HCT116 (cell line): Measurements from ENCODE around the gene GNG13. TPM values are rescaled to one million over a fixed set of nuclear protein-coding genes. Genes with fewer than 3 reads are reported as not detected.
A peak's percentile ranks its signal among the peaks of the same experiment; 100 is the strongest.

Experiments
- ATAC-seq: fragments of 200-7000 bp; cut with Tn5 transposase; 2 replicates; pipeline ENCODE4 v1.9.1; 2020; ENCODE audit warnings: mild to moderate bottlenecking, moderate library complexity
- BruUV-seq: library from RNA; stranded (reverse); fragments of 400-500 nt; replicated peaks from 2 replicates; lab custom pipeline; 2021; lab: Mats Ljungman, UMichigan
- CTCF ChIA-PET: fragments of 300-600 bp; sonication (Branson Sonifier 250); formaldehyde crosslinking; loops from one replicate; lab custom pipeline; 2021; ENCODE audit warnings: antibody characterized with exemption; lab: Charles Lee
- POLR2A ChIA-PET: fragments of 300-600, 350-600 bp; sonication (Branson Sonifier 250); formaldehyde crosslinking; loops from one replicate; lab custom pipeline; 2021; ENCODE audit warnings: antibody characterized with exemption; lab: Charles Lee
- RAD21 ChIA-PET, 2 experiments: fragments of 300-600 bp; sonication (Branson Sonifier 250); formaldehyde crosslinking; loops; one replicate each; lab custom pipeline; 2023; ENCODE audit warnings: low total read pairs in 2 of 2; ENCODE audit not compliant: uncharacterized antibody in 2 of 2, unreplicated experiment in 2 of 2, low non-redundant PET in 1 of 2; lab: Charles Lee
- DNase-seq: peaks from one replicate; pipeline ENCODE4 v3.0.0-alpha.2; 2010; ENCODE audit warnings: low read depth, low spot score
- H2AFZ ChIP-seq: fragments of 200-600 bp; shearing (Covaris generic), sonication (generic); 2 replicates; pipeline ENCODE4 v1.6.1; 2017; ENCODE audit warnings: low read depth, mixed run types, mixed read lengths, antibody characterized with exemption, low read length; ENCODE audit not compliant: poor library complexity, severe bottlenecking
- H3K27ac ChIP-seq: 2 replicates; pipeline ENCODE4 v1.5.1; 2012; ENCODE audit warnings: low read depth, low read length
- H3K27me3 ChIP-seq: fragments of 200-600 bp; sonication (generic); 2 replicates; pipeline ENCODE4 v1.6.1; 2016; ENCODE audit warnings: mixed run types, low read length, mixed read lengths; ENCODE audit not compliant: insufficient read depth
- H3K36me3 ChIP-seq, 2 experiments: fragments of 200-500 bp in 1 of 2; fragments of 200-600 bp in 1 of 2; sonication (Bioruptor generic) in 1 of 2; sonication (generic) in 1 of 2; 2 replicates each; pipeline versions ENCODE4 v1.5.1 to v1.6.1; 2014 to 2016; ENCODE audit warnings: low read length in 2 of 2, inconsistent platforms in 1 of 2, mixed read lengths in 1 of 2, mixed run types in 1 of 2; ENCODE audit not compliant: insufficient read depth in 2 of 2, control insufficient read depth in 1 of 2
- H3K4me1 ChIP-seq, 2 experiments: fragments of 200-600 bp in 1 of 2; sonication (generic) in 1 of 2; 2 replicates each; pipeline versions ENCODE4 v1.5.1 to v1.6.1; 2012 to 2017; ENCODE audit warnings: low read length in 2 of 2, inconsistent platforms in 1 of 2, mild to moderate bottlenecking in 1 of 2, mixed read lengths in 1 of 2, mixed run types in 1 of 2, moderate library complexity in 1 of 2; ENCODE audit not compliant: insufficient read depth in 2 of 2, control insufficient read depth in 1 of 2
- H3K4me2 ChIP-seq: fragments of 200-600 bp; sonication (generic); 2 replicates; pipeline ENCODE4 v1.6.1; 2017; ENCODE audit warnings: mixed run types, low read length, mixed read lengths
- H3K4me3 ChIP-seq, 2 experiments: fragments of 200-600 bp in 1 of 2; sonication (generic) in 1 of 2; replicated peaks in 1 of 2; 2 replicates each; pipeline ENCODE4 v1.5.1; 2011 to 2016; ENCODE audit warnings: low read length in 2 of 2, control low read depth in 1 of 2, low read depth in 1 of 2, mild to moderate bottlenecking in 1 of 2, mixed read lengths in 1 of 2, mixed run types in 1 of 2
- H3K79me2 ChIP-seq: fragments of 200-600 bp; sonication (generic); 2 replicates; pipeline ENCODE4 v1.6.1; 2017; ENCODE audit warnings: mild to moderate bottlenecking, mixed run types, low read length, moderate library complexity, mixed read lengths; ENCODE audit not compliant: insufficient read depth
- H3K9ac ChIP-seq: fragments of 200-600 bp; sonication (generic); 2 replicates; pipeline ENCODE4 v1.6.1; 2016; ENCODE audit warnings: low read length, mixed read lengths
- H3K9me2 ChIP-seq: fragments of 200-600 bp; sonication (generic), shearing (Covaris generic); 2 replicates; pipeline ENCODE4 v1.6.1; 2017; ENCODE audit warnings: mixed run types, mild to moderate bottlenecking, moderate library complexity; ENCODE audit not compliant: insufficient read depth
- H3K9me3 ChIP-seq, 2 experiments: fragments of 200-500 bp in 1 of 2; fragments of 200-600 bp in 1 of 2; sonication (Bioruptor generic) in 1 of 2; sonication (generic) in 1 of 2; 2 replicates each; pipeline ENCODE4 v1.6.1; 2014 to 2017; ENCODE audit warnings: low read length in 2 of 2, mixed read lengths in 2 of 2, inconsistent platforms in 1 of 2, low read depth in 1 of 2, mild to moderate bottlenecking in 1 of 2, mixed run types in 1 of 2, moderate library complexity in 1 of 2; ENCODE audit not compliant: control insufficient read depth in 1 of 2, insufficient read depth in 1 of 2
- H4K20me1 ChIP-seq: fragments of 200-600 bp; sonication (generic), shearing (Covaris generic); 2 replicates; pipeline ENCODE4 v1.6.1; 2017; ENCODE audit warnings: mixed run types, mild to moderate bottlenecking, moderate library complexity; ENCODE audit not compliant: insufficient read depth
- CEBPB ChIP-seq: IDR thresholded peaks from 2 replicates; pipeline ENCODE4 v1.6.1; 2012; ENCODE audit warnings: low read depth
- EGR1 ChIP-seq: IDR thresholded peaks from 2 replicates; pipeline ENCODE4 v1.6.1; 2012; ENCODE audit warnings: low read depth
- EZH2phosphoT487 ChIP-seq: fragments of 200-600 bp; IDR thresholded peaks from 2 replicates; pipeline ENCODE4 v1.6.1; 2018; ENCODE audit warnings: antibody characterized with exemption, borderline replicate concordance
- FOSL1 ChIP-seq: IDR thresholded peaks from 2 replicates; pipeline ENCODE4 v1.6.1; 2012; ENCODE audit warnings: low read depth
- JUND ChIP-seq: IDR thresholded peaks from 2 replicates; pipeline ENCODE4 v1.6.1; 2012
- POLR2A ChIP-seq: IDR thresholded peaks from 2 replicates; pipeline ENCODE4 v1.7.0; 2011; ENCODE audit warnings: borderline replicate concordance; ENCODE audit not compliant: insufficient read depth, insufficient read length; ENCODE audit errors: extremely low read depth
- POLR2AphosphoS5 ChIP-seq: IDR thresholded peaks from 2 replicates; pipeline ENCODE4 v1.6.1; 2011; ENCODE audit warnings: mild to moderate bottlenecking, low read depth, low read length, moderate library complexity
- RAD21 ChIP-seq: IDR thresholded peaks from 2 replicates; pipeline ENCODE4 v1.6.1; 2012; ENCODE audit warnings: low read depth, mild to moderate bottlenecking
- SIN3A ChIP-seq: IDR thresholded peaks from 2 replicates; pipeline ENCODE4 v1.6.1; 2012; ENCODE audit warnings: low read depth
- SP1 ChIP-seq: IDR thresholded peaks from 2 replicates; pipeline ENCODE4 v1.6.1; 2012; ENCODE audit warnings: low read depth
- SRF ChIP-seq: IDR thresholded peaks from 2 replicates; pipeline ENCODE4 v1.6.1; 2012; ENCODE audit warnings: low read depth
- TCF7L2 ChIP-seq: IDR thresholded peaks from 2 replicates; pipeline ENCODE4 v1.7.0; 2011; ENCODE audit warnings: borderline replicate concordance, inconsistent platforms; ENCODE audit not compliant: insufficient read depth, insufficient read length; ENCODE audit errors: extremely low read depth
- YY1 ChIP-seq: IDR thresholded peaks from 2 replicates; pipeline ENCODE4 v1.6.1; 2011; ENCODE audit warnings: low read length, low read depth, moderate library complexity, mild to moderate bottlenecking; ENCODE audit not compliant: insufficient replicate concordance; ENCODE audit errors: extremely low read depth
- ZFX ChIP-seq: fragments of 450-650 bp; IDR thresholded peaks from 2 replicates; pipeline ENCODE4 v1.6.1; 2017
- ZNF274 ChIP-seq: fragments of 200-500 bp; sonication (Bioruptor generic); IDR thresholded peaks from 2 replicates; pipeline ENCODE4 v1.6.1; 2014; ENCODE audit warnings: mild to moderate bottlenecking, low read depth, low read length, inconsistent platforms
- intact Hi-C: fragments of 100-400 bp; cut with micrococcal nuclease; formaldehyde crosslinking; loops from 2 replicates; pipeline ENCODE4 v1.10.0; 2022
- total RNA-seq: library from RNA; stranded (reverse); gene quantifications from one replicate; pipeline ENCODE4 v1.2.1, GENCODE V29; 2021; ENCODE audit not compliant: unreplicated experiment
- TF ChIP-seq, protein P1 (sequence below): IDR thresholded peaks from 2 replicates; pipeline ENCODE4 v1.6.1; 2011; ENCODE audit warnings: mild to moderate bottlenecking, low read length, moderate library complexity; ENCODE audit not compliant: insufficient replicate concordance; ENCODE audit errors: extremely low read depth
- TF ChIP-seq, protein P2 (sequence below): IDR thresholded peaks from 2 replicates; pipeline ENCODE4 v1.6.1; 2012; ENCODE audit warnings: low read depth
- TF ChIP-seq, protein P3 (sequence below): IDR thresholded peaks from 2 replicates; pipeline ENCODE4 v1.6.1; 2012
- TF ChIP-seq, protein P4 (sequence below), 3 experiments: fragments of 200-600 bp in 1 of 3; sonication (generic) in 1 of 3; IDR thresholded peaks in 2 of 3; conservative IDR thresholded peaks in 1 of 3; 2 replicates each; pipeline ENCODE4 v1.5.1; 2012 to 2017; ENCODE audit warnings: low read depth in 2 of 3, low read length in 2 of 3, antibody characterized with exemption in 1 of 3, borderline replicate concordance in 1 of 3, control low read depth in 1 of 3, mild to moderate bottlenecking in 1 of 3, mixed read lengths in 1 of 3, mixed run types in 1 of 3, moderate library complexity in 1 of 3; ENCODE audit not compliant: insufficient read depth in 1 of 3

The GNG13 gene
- total RNA-seq, 1 experiment from 2014 or later, result not detected

DNA sequence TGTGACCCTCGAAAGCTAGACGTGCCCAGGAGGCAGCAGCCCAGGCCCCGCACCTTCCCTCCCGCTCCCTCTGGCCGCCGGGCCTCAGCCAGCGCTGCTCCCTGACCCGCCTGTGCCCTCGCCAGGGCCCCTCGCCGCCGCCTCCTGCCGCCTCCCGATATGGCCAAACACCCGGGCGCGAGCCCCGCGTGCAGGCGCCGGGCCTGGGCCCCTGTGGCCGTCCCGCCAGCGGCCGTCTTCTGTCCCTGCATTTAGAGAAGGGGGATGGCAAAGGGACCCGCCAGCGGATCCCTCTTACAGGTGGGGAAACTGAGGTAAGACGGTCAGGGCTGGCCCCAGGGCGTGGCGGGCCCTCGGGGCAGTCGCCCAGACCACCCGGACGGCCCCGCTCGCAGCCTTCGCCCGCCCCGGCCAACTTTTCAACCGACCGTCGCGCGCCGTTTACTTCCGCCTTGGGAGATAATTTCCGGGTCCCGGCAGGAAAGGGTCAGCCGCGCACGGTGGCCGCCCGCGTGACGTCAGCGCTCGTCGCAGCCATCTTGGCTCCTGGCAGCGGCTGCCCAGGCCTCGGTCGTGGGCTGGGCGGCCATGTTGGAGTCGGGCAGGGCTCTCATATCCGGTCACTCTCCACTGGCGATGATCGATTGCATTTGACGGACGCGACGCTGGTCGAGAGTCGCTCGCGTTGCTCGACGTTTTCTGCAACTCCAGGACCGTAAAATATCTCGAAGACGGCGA lies 7.0 kb upstream of the GNG13 start:
- H3K9ac ChIP-seq, result peak overlapping the region; percentile 86
- peak overlapping the region; percentile 99 for H3K27ac ChIP-seq
- peaks cover 10% of the 10 kb centered on the region; the same call in 1 of the 2 replicates for H3K79me2 ChIP-seq
- H4K20me1 ChIP-seq, result no peaks in the 10 kb centered on the region
- peak overlapping the region; percentile 73 for H2AFZ ChIP-seq
- no peaks in the 10 kb centered on the region for H3K9me2 ChIP-seq
- H3K4me1 ChIP-seq, result peaks cover 4 to 18% of the 10 kb centered on the region in 2 experiments; a peak in 3 of 4 replicates
- intact Hi-C loops, result no loop called here
- peak overlapping the region; percentile 93 for H3K4me2 ChIP-seq
- no peaks in the 10 kb centered on the region for H3K27me3 ChIP-seq
- no peaks in the 10 kb centered on the region for H3K36me3 ChIP-seq
- no TSS peak for BruUV-seq
- ATAC-seq (peak; percentile 91), DNase-seq (peak; percentile 87)
- H3K9me3 ChIP-seq, result no peaks in the 10 kb centered on the region; a peak in 1 of 4 replicates
- ChIA-PET RAD21 (no interaction called here), CTCF (no interaction called here), POLR2A (interaction anchor here (1.6 kb wide), 1 partner anchor 19 kb away, joined by 3 read pairs; the partner anchor contains the start of genes CHTF18 and RPUSD1)
- TF ChIP-seq CEBPB (no peak), YY1 (peak; percentile 100), EGR1 (peak; percentile 87), RAD21 (no peak), SIN3A (peak; percentile 78), FOSL1 (no peak), ZFX (peak; percentile 90; the same call in 1 of the 2 replicates), SRF (no peak), POLR2AphosphoS5 (peak; percentile 90), POLR2A (peak; percentile 74), SP1 (no peak; the same call in 1 of the 2 replicates), JUND (no peak), TCF7L2 (peak; percentile 33), EZH2phosphoT487 (no peak), ZNF274 (no peak)
- TF ChIP-seq, protein P1, sequence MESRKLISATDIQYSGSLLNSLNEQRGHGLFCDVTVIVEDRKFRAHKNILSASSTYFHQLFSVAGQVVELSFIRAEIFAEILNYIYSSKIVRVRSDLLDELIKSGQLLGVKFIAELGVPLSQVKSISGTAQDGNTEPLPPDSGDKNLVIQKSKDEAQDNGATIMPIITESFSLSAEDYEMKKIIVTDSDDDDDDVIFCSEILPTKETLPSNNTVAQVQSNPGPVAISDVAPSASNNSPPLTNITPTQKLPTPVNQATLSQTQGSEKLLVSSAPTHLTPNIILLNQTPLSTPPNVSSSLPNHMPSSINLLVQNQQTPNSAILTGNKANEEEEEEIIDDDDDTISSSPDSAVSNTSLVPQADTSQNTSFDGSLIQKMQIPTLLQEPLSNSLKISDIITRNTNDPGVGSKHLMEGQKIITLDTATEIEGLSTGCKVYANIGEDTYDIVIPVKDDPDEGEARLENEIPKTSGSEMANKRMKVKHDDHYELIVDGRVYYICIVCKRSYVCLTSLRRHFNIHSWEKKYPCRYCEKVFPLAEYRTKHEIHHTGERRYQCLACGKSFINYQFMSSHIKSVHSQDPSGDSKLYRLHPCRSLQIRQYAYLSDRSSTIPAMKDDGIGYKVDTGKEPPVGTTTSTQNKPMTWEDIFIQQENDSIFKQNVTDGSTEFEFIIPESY, result peak; percentile 44
- TF ChIP-seq, protein P2, sequence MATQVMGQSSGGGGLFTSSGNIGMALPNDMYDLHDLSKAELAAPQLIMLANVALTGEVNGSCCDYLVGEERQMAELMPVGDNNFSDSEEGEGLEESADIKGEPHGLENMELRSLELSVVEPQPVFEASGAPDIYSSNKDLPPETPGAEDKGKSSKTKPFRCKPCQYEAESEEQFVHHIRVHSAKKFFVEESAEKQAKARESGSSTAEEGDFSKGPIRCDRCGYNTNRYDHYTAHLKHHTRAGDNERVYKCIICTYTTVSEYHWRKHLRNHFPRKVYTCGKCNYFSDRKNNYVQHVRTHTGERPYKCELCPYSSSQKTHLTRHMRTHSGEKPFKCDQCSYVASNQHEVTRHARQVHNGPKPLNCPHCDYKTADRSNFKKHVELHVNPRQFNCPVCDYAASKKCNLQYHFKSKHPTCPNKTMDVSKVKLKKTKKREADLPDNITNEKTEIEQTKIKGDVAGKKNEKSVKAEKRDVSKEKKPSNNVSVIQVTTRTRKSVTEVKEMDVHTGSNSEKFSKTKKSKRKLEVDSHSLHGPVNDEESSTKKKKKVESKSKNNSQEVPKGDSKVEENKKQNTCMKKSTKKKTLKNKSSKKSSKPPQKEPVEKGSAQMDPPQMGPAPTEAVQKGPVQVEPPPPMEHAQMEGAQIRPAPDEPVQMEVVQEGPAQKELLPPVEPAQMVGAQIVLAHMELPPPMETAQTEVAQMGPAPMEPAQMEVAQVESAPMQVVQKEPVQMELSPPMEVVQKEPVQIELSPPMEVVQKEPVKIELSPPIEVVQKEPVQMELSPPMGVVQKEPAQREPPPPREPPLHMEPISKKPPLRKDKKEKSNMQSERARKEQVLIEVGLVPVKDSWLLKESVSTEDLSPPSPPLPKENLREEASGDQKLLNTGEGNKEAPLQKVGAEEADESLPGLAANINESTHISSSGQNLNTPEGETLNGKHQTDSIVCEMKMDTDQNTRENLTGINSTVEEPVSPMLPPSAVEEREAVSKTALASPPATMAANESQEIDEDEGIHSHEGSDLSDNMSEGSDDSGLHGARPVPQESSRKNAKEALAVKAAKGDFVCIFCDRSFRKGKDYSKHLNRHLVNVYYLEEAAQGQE, result no peak
- TF ChIP-seq, protein P3, sequence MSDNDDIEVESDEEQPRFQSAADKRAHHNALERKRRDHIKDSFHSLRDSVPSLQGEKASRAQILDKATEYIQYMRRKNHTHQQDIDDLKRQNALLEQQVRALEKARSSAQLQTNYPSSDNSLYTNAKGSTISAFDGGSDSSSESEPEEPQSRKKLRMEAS, result peak; percentile 78
- TF ChIP-seq, protein P4, sequence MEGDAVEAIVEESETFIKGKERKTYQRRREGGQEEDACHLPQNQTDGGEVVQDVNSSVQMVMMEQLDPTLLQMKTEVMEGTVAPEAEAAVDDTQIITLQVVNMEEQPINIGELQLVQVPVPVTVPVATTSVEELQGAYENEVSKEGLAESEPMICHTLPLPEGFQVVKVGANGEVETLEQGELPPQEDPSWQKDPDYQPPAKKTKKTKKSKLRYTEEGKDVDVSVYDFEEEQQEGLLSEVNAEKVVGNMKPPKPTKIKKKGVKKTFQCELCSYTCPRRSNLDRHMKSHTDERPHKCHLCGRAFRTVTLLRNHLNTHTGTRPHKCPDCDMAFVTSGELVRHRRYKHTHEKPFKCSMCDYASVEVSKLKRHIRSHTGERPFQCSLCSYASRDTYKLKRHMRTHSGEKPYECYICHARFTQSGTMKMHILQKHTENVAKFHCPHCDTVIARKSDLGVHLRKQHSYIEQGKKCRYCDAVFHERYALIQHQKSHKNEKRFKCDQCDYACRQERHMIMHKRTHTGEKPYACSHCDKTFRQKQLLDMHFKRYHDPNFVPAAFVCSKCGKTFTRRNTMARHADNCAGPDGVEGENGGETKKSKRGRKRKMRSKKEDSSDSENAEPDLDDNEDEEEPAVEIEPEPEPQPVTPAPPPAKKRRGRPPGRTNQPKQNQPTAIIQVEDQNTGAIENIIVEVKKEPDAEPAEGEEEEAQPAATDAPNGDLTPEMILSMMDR (IDR thresholded peaks at IDR 0.05 in 2 of 3, conservative IDR thresholded peaks at IDR 0.05 in 1 of 3; ENCODE audit: borderline replicate concordance in 1 of 3, insufficient read depth in 1 of 3, low read depth in 2 of 3, low read length in 2 of 3), result no peak
- peak overlapping the region; percentile 74 to 93 for H3K4me3 ChIP-seq
